Right kidney (tissue), 1 donor: ENCODE data around the gene PARVB.
"Not testable (repeated sequence)": the region's sequence is repeated elsewhere in the genome, so short reads cannot be mapped to it uniquely, and the experiment has no call there.

Experiments used
- DNase-seq: peaks from one replicate; pipeline ENCODE4 v3.0.0-alpha.2; 2016

The PARVB gene

GRCh38 chr22:43996170-43996980, 27.7 kb upstream of the PARVB start:
- peak; percentile 51 for DNase-seq

- no peak for DNase-seq
These were observed 27.2 kb upstream of the PARVB start for GRCh38 chr22:43996981-43997265.

GRCh38 chr22:43998679-43999264, 25.3 kb upstream of the PARVB start:
- DNase-seq: no peak

- DNase-seq: no peak
These were observed 24.7 kb upstream of the PARVB start for GRCh38 chr22:43999378-43999777.

GRCh38 chr22:44000123-44000522, 24.0 kb upstream of the PARVB start:
- DNase-seq: no peak

- no peak for DNase-seq
These were observed 22.6 kb upstream of the PARVB start for GRCh38 chr22:44001521-44001920.

- DNase-seq: no peak
These were observed 21.8 kb upstream of the PARVB start for GRCh38 chr22:44002324-44002723.

GRCh38 chr22:44002997-44003396, 21.1 kb upstream of the PARVB start:
- DNase-seq: no peak

GRCh38 chr22:44003405-44004103, 20.5 kb upstream of the PARVB start:
- no peak for DNase-seq

GRCh38 chr22:44004104-44004460, 20.0 kb upstream of the PARVB start:
- no peak for DNase-seq

GRCh38 chr22:44005524-44005923, 18.6 kb upstream of the PARVB start:
- DNase-seq: no peak

GRCh38 chr22:44012162-44012561, 11.9 kb upstream of the PARVB start:
- DNase-seq: no peak

- DNase-seq: no peak
These were observed 11.5 kb upstream of the PARVB start for GRCh38 chr22:44012591-44012990.

GRCh38 chr22:44014241-44014640, 9.9 kb upstream of the PARVB start:
- no peak for DNase-seq

- DNase-seq: not testable (repeated sequence)
These were observed 7.5 kb upstream of the PARVB start for GRCh38 chr22:44016586-44016985.

- no peak for DNase-seq
These were observed 5.5 kb upstream of the PARVB start for GRCh38 chr22:44018594-44018993.

- no peak for DNase-seq
These were observed 4.7 kb upstream of the PARVB start for GRCh38 chr22:44019416-44019815.

- no peak for DNase-seq
These were observed 4.3 kb upstream of the PARVB start for GRCh38 chr22:44019846-44020245.

GRCh38 chr22:44020981-44021380, 3.1 kb upstream of the PARVB start:
- DNase-seq: no peak

GRCh38 chr22:44023404-44024287, 456 bp upstream of the PARVB start:
- DNase-seq: peak; percentile 78

- no peak for DNase-seq
These were observed 1.3 kb downstream of the PARVB start for GRCh38 chr22:44025171-44026065.
